HG02970 (cell line): ENCODE measurements around the gene PDCD4.
"Not testable (repeated sequence)": the region's sequence is repeated elsewhere in the genome, so short reads cannot be mapped to it uniquely, and the experiment has no call there.

Source experiments
- ATAC-seq: cut with Tn5 transposase; IDR thresholded peaks from one replicate; pipeline ENCODE4 v1.9.1; 2021; ENCODE audit warnings: mild to moderate bottlenecking, moderate library complexity, moderate number of reproducible peaks; ENCODE audit not compliant: unreplicated experiment, low FRiP score

PDCD4 gene

GRCh38 chr10:110876788-110877187, 5.1 kb downstream of the PDCD4 start:
- no peak for ATAC-seq

- ATAC-seq = no peak
Observed at GRCh38 chr10:110880012-110880411, 8.3 kb downstream of the PDCD4 start.

GRCh38 chr10:110881247-110881646, 9.5 kb downstream of the PDCD4 start:
- no peak for ATAC-seq

- no peak for ATAC-seq
Observed at GRCh38 chr10:110881905-110882304, 10.2 kb downstream of the PDCD4 start.

- ATAC-seq = no peak
Observed at GRCh38 chr10:110883924-110884323, 12.2 kb downstream of the PDCD4 start.

- no peak for ATAC-seq
Observed at GRCh38 chr10:110885932-110886674, 14.4 kb downstream of the PDCD4 start.

GRCh38 chr10:110887560-110887959, 15.8 kb downstream of the PDCD4 start:
- ATAC-seq = no peak

- ATAC-seq = no peak
Observed at GRCh38 chr10:110892602-110893288, 21.0 kb downstream of the PDCD4 start.

GRCh38 chr10:110893559-110894179, 21.9 kb downstream of the PDCD4 start:
- no peak for ATAC-seq

- ATAC-seq = no peak
Observed at GRCh38 chr10:110897184-110897583, 25.5 kb downstream of the PDCD4 start.

GRCh38 chr10:110898391-110898790, 26.7 kb downstream of the PDCD4 start:
- ATAC-seq = no peak

- no peak for ATAC-seq
Observed at GRCh38 chr10:110900983-110901382, 29.3 kb downstream of the PDCD4 start.

- ATAC-seq = no peak
Observed at GRCh38 chr10:110901954-110902819, 30.5 kb downstream of the PDCD4 start.

GRCh38 chr10:110903280-110904278, 31.9 kb downstream of the PDCD4 start:
- ATAC-seq = no peak

- no peak for ATAC-seq
Observed at GRCh38 chr10:110910138-110910537, 38.4 kb downstream of the PDCD4 start.

- no peak for ATAC-seq
Observed at GRCh38 chr10:110912374-110912773, 40.6 kb downstream of the PDCD4 start.

- no peak for ATAC-seq
Observed at GRCh38 chr10:110914431-110914830, 42.7 kb downstream of the PDCD4 start.

- ATAC-seq = no peak
Observed at GRCh38 chr10:110915035-110915434, 43.3 kb downstream of the PDCD4 start.

- ATAC-seq = not testable (repeated sequence)
Observed at GRCh38 chr10:110915600-110915999, 43.9 kb downstream of the PDCD4 start.
